Smooth muscle cell (in vitro differentiated cells): ENCODE data around the gene PLEKHG4B. TPM values are rescaled to one million over a fixed set of nuclear protein-coding genes. Genes with fewer than 3 reads are reported as not detected.

Experiments used
- DNase-seq: peaks from one replicate; lab custom pipeline; 2025; ENCODE audit not compliant: unreplicated experiment; lab: John Stamatoyannopoulos, UW
- H2AFZ ChIP-seq: fragments of 200-600 bp; sonication (generic); 2 replicates; pipeline ENCODE4 v1.6.0; 2016; ENCODE audit warnings: antibody characterized with exemption, low read depth, mild to moderate bottlenecking
- H3F3A ChIP-seq: fragments of 200-600 bp; sonication (generic); 2 replicates; pipeline ENCODE4 v1.6.0; 2017; ENCODE audit warnings: antibody characterized with exemption, low read depth
- H3K27ac ChIP-seq: fragments of 200-600 bp; sonication (generic); 2 replicates; pipeline ENCODE4 v1.5.1; 2016; ENCODE audit warnings: low read depth, mild to moderate bottlenecking
- H3K27me3 ChIP-seq: fragments of 200-600 bp; sonication (generic); 2 replicates; pipeline ENCODE4 v1.6.1; 2016; ENCODE audit warnings: low read depth, mild to moderate bottlenecking
- H3K36me3 ChIP-seq: fragments of 200-600 bp; sonication (generic); 2 replicates; pipeline ENCODE4 v1.5.1; 2016; ENCODE audit warnings: low read depth
- H3K4me1 ChIP-seq: fragments of 200-600 bp; sonication (generic); 2 replicates; pipeline ENCODE4 v1.5.1; 2016; ENCODE audit warnings: low read depth
- H3K4me2 ChIP-seq: fragments of 200-600 bp; sonication (generic); 2 replicates; pipeline ENCODE4 v1.6.0; 2016; ENCODE audit warnings: mild to moderate bottlenecking
- H3K4me3 ChIP-seq: fragments of 200-600 bp; sonication (generic); 2 replicates; pipeline ENCODE4 v1.5.1; 2016; ENCODE audit warnings: mild to moderate bottlenecking
- H3K79me2 ChIP-seq: fragments of 200-600 bp; sonication (generic); 2 replicates; pipeline ENCODE4 v1.6.0; 2016; ENCODE audit warnings: low read depth, mild to moderate bottlenecking
- H3K9ac ChIP-seq: fragments of 200-600 bp; sonication (generic); 2 replicates; pipeline ENCODE4 v1.6.0; 2016; ENCODE audit warnings: low read depth
- H3K9me3 ChIP-seq: fragments of 200-600 bp; sonication (generic); replicated peaks from 2 replicates; pipeline ENCODE4 v1.5.1; 2016; ENCODE audit warnings: low read depth
- H4K20me1 ChIP-seq: fragments of 200-600 bp; sonication (generic); 2 replicates; pipeline ENCODE4 v1.6.0; 2016; ENCODE audit warnings: low read depth
- CTCF ChIP-seq: fragments of 200-600 bp; sonication (generic); IDR thresholded peaks from 2 replicates; pipeline ENCODE4 v1.5.1; 2017; ENCODE audit warnings: borderline replicate concordance, mild to moderate bottlenecking, antibody characterized with exemption; ENCODE audit not compliant: insufficient read depth, poor library complexity, severe bottlenecking
- WGBS: methylation state at CpG from one replicate; pipeline ENCODE4 v1.1.7; 2016; ENCODE audit warnings: low lambda C conversion rate; 5-methylcytosine and 5-hydroxymethylcytosine counted together
- polyA plus RNA-seq: library from polyadenylated mRNA; unstranded; fragments of >200 nt; fragmentation: Nextera tagmentation; extraction: Ambion mirVana; gene quantifications from 2 replicates; pipeline ENCODE4 v1.2.1, GENCODE V29; 2016
- total RNA-seq: library from RNA; depleted of rRNA; stranded (reverse); fragments of >200 nt; gene quantifications from 2 replicates; pipeline ENCODE4 v1.2.3, GENCODE V29; 2014

The PLEKHG4B gene
- total and polyA plus RNA-seq, 2 experiments from 2014 or later, result 6.3 to 12.1 TPM

DNA sequence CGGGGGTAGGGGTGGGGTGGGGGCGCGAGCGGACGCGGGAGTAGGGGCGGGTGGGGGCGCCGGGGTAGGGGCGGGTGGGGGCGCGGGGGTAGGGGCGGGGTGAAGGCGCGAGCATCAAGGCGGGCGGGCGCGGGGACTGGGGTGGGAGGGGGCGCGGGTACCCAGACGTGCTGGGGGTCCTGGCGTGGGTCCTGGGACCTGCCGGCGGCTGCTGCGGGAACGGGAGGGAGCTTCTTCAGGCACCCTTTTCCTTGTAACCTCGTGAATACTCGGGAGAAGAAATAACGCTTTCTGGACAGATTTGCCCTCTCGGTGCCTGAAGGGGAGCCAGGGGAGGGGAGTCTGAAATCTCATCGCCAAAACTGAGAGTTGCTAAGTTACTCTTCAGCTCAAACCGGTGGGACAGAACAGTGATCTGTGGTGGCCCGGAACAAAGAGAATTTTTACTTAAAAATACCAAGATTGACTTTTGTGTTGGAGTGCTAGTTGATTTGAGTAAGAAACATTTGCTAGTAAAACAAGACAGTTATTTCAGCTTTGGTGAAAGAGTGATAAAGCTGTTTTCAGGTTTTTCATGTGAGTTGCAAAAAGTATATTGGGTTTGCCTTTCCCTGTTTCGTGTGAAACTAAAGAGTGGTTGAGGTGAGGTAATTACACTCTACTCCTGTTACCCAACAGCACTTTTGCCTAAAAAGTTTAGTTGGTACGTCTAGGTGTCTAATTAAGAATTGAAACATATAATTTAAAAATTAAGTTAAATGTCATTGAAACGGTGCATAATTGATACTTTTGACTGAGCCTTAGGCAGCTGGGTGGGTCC is 643 bp downstream of the PLEKHG4B start:
- peak overlapping the region; percentile 82 for H3K4me2 ChIP-seq
- H3K9ac ChIP-seq, result no peak overlapping the region
- H3K36me3 ChIP-seq, result no peaks in the 10 kb centered on the region
- H3F3A ChIP-seq, result no peaks in the 10 kb centered on the region
- H3K9me3 ChIP-seq, result no peaks in the 10 kb centered on the region
- H3K27ac ChIP-seq, result no peak overlapping the region
- DNase-seq, result no peak
- H3K4me3 ChIP-seq, result peak overlapping the region; percentile 46
- peaks cover 9% of the 10 kb centered on the region for H4K20me1 ChIP-seq
- no peaks in the 10 kb centered on the region for H3K79me2 ChIP-seq
- WGBS, result 10% methylated on average over 18 of the region's 37 CpGs
- no peak for TF ChIP-seq CTCF
- no peak overlapping the region for H2AFZ ChIP-seq
- peaks cover 11% of the 10 kb centered on the region for H3K27me3 ChIP-seq
- peaks cover 7% of the 10 kb centered on the region for H3K4me1 ChIP-seq

DNA sequence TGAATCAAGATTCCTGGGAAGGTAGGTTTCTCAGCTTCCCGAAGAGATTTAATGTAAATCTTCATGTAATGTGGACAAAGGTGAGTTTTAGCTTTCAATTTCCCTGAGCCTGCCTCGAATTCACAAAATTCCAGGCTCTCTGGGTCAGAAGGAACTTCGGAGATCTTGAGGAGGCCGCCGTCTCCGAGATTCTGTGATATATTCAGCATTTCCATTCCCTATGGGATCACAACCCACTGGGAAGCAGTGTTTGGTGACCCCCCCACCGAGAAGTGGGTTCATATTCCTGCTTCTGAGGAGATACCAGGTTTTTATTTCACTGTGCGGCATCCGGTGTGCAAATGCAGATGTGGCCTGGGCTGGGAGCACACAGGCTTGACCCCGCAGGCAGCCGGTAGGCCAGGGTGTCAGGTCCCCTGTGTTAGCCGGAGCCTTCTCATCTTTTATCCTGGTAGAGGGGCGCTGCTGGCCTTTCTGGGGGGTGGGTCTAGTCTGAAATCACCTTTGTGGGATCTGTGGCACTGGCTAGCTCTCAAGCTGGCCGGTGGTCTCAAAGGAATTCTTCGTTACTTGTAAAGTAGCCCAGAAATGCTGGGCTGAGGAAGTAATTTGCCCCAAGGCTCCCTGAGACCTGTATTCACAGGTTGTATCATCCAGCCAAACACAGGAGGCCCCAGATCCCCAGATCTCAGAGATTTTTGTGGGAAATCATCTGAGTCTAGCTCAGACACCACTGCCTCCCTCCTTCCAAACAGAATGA is 1.4 kb downstream of the PLEKHG4B start:
- no peaks in the 10 kb centered on the region for H3K36me3 ChIP-seq
- H3K4me2 ChIP-seq, result peak overlapping the region; percentile 82
- no peak overlapping the region for H3K27ac ChIP-seq
- H3K4me1 ChIP-seq, result peaks cover 7% of the 10 kb centered on the region
- H2AFZ ChIP-seq, result no peak overlapping the region
- peak overlapping the region; percentile 46 for H3K4me3 ChIP-seq
- peaks cover 9% of the 10 kb centered on the region for H4K20me1 ChIP-seq
- H3F3A ChIP-seq, result no peaks in the 10 kb centered on the region
- H3K27me3 ChIP-seq, result peaks cover 3% of the 10 kb centered on the region
- no peaks in the 10 kb centered on the region for H3K79me2 ChIP-seq
- H3K9me3 ChIP-seq, result no peaks in the 10 kb centered on the region
- no peak overlapping the region for H3K9ac ChIP-seq
- DNase-seq, result no peak
- no peak for TF ChIP-seq CTCF
- WGBS, result 70% methylated on average over 15 of the region's 15 CpGs

GRCh38 chr5:94113-94892 is 2.3 kb downstream of the PLEKHG4B start:
- Histone ChIP-seq H4K20me1 (peaks cover 9% of the 10 kb centered on the region), H3K4me1 (peaks cover 7% of the 10 kb centered on the region), H3K36me3 (no peaks in the 10 kb centered on the region), H2AFZ (no peak overlapping the region), H3K27ac (no peak overlapping the region), H3K79me2 (no peaks in the 10 kb centered on the region), H3K9me3 (no peaks in the 10 kb centered on the region), H3F3A (no peaks in the 10 kb centered on the region), H3K9ac (no peak overlapping the region), H3K4me2 (no peak overlapping the region), H3K27me3 (no peaks in the 10 kb centered on the region), H3K4me3 (no peak overlapping the region)
- WGBS, result 95% methylated on average over 9 of the region's 11 CpGs
- no peak for DNase-seq
- no peak for TF ChIP-seq CTCF
